Activated CD4-positive, alpha-beta T cell treated with anti-CD3 and anti-CD28 coated beads for 36 hours (primary cell): ENCODE measurements around the gene MED27. TPM values are rescaled to one million over a fixed set of nuclear protein-coding genes. Genes with fewer than 3 reads are reported as not detected.

Experiments
- total RNA-seq, 2 experiments: library from RNA; stranded (reverse); gene quantifications; one replicate each; pipeline ENCODE4 v1.2.3, GENCODE V29; 2021

Gene MED27
- total RNA-seq, 2 experiments from 2014 or later = 29.1 to 32.5 TPM

Other genes starting within 250 kb of the MED27 start
- 1 to 10 TPM; 1.8 to 2.0 TPM for gene NTNG2, start 82.2 kb upstream of the MED27 start, total RNA-seq